VCaP (cell line): ENCODE measurements around the gene DAW1.

Experiments
- H3K27ac ChIP-seq: fragments of 450-650 bp; 2 replicates; pipeline ENCODE4 v1.5.1; 2017
- CTCF ChIP-seq: fragments of 450-650 bp; conservative IDR thresholded peaks from 2 replicates; pipeline ENCODE4 v1.5.1; 2017; ENCODE audit warnings: mild to moderate bottlenecking, moderate library complexity

The DAW1 gene

DNA sequence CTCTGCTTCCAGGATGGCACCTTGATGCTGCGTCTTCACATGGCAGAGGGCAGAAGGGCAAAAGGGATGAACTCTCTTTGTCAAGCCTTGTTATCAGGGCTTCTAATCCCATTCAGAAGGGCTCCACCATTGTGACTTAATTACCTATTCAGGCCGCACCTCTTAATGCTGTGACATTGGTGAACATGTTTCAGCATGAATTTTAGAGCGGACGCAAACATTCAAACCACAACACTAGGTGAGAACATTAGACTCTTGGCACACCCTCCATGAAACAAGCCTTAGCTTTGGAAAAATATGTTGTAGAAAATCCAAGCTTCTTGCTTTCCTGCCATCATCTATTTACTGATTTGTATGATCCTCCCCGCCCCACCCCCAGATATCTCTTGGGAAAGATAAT lies 17.9 kb downstream of the DAW1 start:
- TF ChIP-seq CTCF, result no peak

GRCh38 chr2:227890495-227891079 lies 19.2 kb downstream of the DAW1 start:
- H3K27ac ChIP-seq, result no peak overlapping the region
- TF ChIP-seq CTCF, result peak; percentile 68

More for the DNA sequence above, 17.9 kb downstream of the DAW1 start:
- H3K27ac ChIP-seq, result no peak overlapping the region

- TF ChIP-seq CTCF, result no peak
- H3K27ac ChIP-seq, result no peak overlapping the region
Measured at GRCh38 chr2:227891673-227892072, 20.2 kb downstream of the DAW1 start.

- no peak overlapping the region for H3K27ac ChIP-seq
- no peak for TF ChIP-seq CTCF
Measured at GRCh38 chr2:227903381-227903780, 31.9 kb downstream of the DAW1 start.

DNA sequence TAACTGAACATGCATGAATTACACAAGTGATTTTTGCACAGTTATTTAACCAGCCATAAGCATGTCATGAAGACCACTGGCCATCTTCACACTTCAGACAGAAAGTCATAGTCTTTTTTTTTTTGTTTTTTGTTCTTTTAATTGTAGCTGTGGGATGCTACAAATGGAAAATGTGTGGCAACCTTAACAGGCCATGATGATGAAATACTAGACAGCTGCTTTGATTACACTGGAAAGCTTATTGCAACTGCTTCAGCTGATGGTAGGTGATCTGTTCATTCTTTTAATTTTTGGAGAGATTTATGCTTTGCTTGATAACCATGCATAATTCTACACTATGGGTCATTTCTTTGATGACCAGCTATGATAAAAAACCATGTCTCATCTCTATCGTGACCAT lies 35.6 kb downstream of the DAW1 start:
- no peak overlapping the region for H3K27ac ChIP-seq
- TF ChIP-seq CTCF, result no peak

- TF ChIP-seq CTCF, result no peak
Measured at GRCh38 chr2:227908266-227909054, 37.0 kb downstream of the DAW1 start.

GRCh38 chr2:227914362-227914761 lies 42.9 kb downstream of the DAW1 start:
- TF ChIP-seq CTCF, result no peak
- H3K27ac ChIP-seq, result no peak overlapping the region

More at GRCh38 chr2:227908266-227909054, 37.0 kb downstream of the DAW1 start:
- H3K27ac ChIP-seq, result no peak overlapping the region
